Common myeloid progenitor, CD34-positive (primary cell): Measurements from ENCODE around the gene BAG2. TPM values are rescaled to one million over a fixed set of nuclear protein-coding genes. Genes with fewer than 3 reads are reported as not detected.

Experiments
- CTCF ChIA-PET: fragments of 350-600 bp; sonication (Branson Sonifier 250); formaldehyde crosslinking; loops from one replicate; lab custom pipeline; 2021; ENCODE audit warnings: antibody characterized with exemption; lab: Charles Lee
- POLR2A ChIA-PET: fragments of 350-600 bp; sonication (Branson Sonifier 250); formaldehyde crosslinking; loops from one replicate; lab custom pipeline; 2021; ENCODE audit warnings: antibody characterized with exemption; lab: Charles Lee
- DNase-seq, 3 donors: peaks; one replicate each; pipeline versions ENCODE4 v3.0.0 to v3.0.0-alpha.2; 2013
- H3K27ac ChIP-seq, 2 experiments: 1 replicate in 1 of 2; 2 replicates in 1 of 2; pipeline ENCODE4 v1.7.0; 2013; ENCODE audit warnings: inconsistent platforms in 2 of 2, low read length in 2 of 2, mild to moderate bottlenecking in 2 of 2, low read depth in 1 of 2, moderate library complexity in 1 of 2; ENCODE audit not compliant: severe bottlenecking in 2 of 2, insufficient read depth in 1 of 2, poor library complexity in 1 of 2
- H3K27me3 ChIP-seq, 5 experiments: replicated peaks in 2 of 5; 1 replicate in 3 of 5; 2 replicates in 2 of 5; pipeline versions ENCODE4 v1.6.1 to v1.7.0; 2013; ENCODE audit warnings: low read length in 4 of 5, mild to moderate bottlenecking in 2 of 5, moderate library complexity in 2 of 5, inconsistent platforms in 1 of 5; ENCODE audit not compliant: insufficient read depth in 5 of 5, control insufficient read depth in 4 of 5
- H3K36me3 ChIP-seq, 4 experiments: 1 replicate in 2 of 4; 2 replicates in 2 of 4; pipeline versions ENCODE4 v1.6.1 to v1.7.0; 2013; ENCODE audit warnings: low read length in 3 of 4, control low read depth in 1 of 4, mild to moderate bottlenecking in 1 of 4; ENCODE audit not compliant: control insufficient read depth in 4 of 4, insufficient read depth in 4 of 4
- H3K4me1 ChIP-seq, 4 experiments: 1 replicate in 3 of 4; 2 replicates in 1 of 4; pipeline versions ENCODE4 v1.6.1 to v1.7.1; 2013; ENCODE audit warnings: low read length in 3 of 4, mild to moderate bottlenecking in 3 of 4, control low read depth in 1 of 4, inconsistent platforms in 1 of 4, moderate library complexity in 1 of 4; ENCODE audit not compliant: control insufficient read depth in 4 of 4, insufficient read depth in 4 of 4; ENCODE audit errors: control extremely low read depth in 1 of 4
- H3K4me3 ChIP-seq, 7 experiments: 1 replicate in 4 of 7; 2 replicates in 3 of 7; pipeline versions ENCODE4 v1.5.1 to v1.7.0; 2013; ENCODE audit warnings: mild to moderate bottlenecking in 7 of 7, low read length in 6 of 7, moderate library complexity in 6 of 7, inconsistent platforms in 2 of 7, low read depth in 2 of 7, control low read depth in 1 of 7; ENCODE audit not compliant: insufficient read depth in 4 of 7, control insufficient read depth in 1 of 7; ENCODE audit errors: extremely low read depth in 1 of 7
- H3K9me3 ChIP-seq, 5 experiments: 1 replicate in 4 of 5; 2 replicates in 1 of 5; pipeline versions ENCODE4 v1.6.1 to v1.7.1; 2013; ENCODE audit warnings: low read length in 4 of 5, mild to moderate bottlenecking in 2 of 5, inconsistent platforms in 1 of 5, low read depth in 1 of 5, moderate library complexity in 1 of 5; ENCODE audit not compliant: control insufficient read depth in 4 of 5, insufficient read depth in 2 of 5; ENCODE audit errors: control extremely low read depth in 1 of 5
- WGBS: methylation state at CpG from one replicate; pipeline ENCODE4 v1.1.5; 2013; ENCODE audit not compliant: insufficient coverage; 5-methylcytosine and 5-hydroxymethylcytosine counted together
- polyA plus RNA-seq: library from polyadenylated mRNA; unstranded; fragments of 120-200 nt; gene quantifications from one replicate; pipeline ENCODE4 v1.2.1, GENCODE V29; 2013

The BAG2 gene
- 4.6 TPM for polyA plus RNA-seq

DNA sequence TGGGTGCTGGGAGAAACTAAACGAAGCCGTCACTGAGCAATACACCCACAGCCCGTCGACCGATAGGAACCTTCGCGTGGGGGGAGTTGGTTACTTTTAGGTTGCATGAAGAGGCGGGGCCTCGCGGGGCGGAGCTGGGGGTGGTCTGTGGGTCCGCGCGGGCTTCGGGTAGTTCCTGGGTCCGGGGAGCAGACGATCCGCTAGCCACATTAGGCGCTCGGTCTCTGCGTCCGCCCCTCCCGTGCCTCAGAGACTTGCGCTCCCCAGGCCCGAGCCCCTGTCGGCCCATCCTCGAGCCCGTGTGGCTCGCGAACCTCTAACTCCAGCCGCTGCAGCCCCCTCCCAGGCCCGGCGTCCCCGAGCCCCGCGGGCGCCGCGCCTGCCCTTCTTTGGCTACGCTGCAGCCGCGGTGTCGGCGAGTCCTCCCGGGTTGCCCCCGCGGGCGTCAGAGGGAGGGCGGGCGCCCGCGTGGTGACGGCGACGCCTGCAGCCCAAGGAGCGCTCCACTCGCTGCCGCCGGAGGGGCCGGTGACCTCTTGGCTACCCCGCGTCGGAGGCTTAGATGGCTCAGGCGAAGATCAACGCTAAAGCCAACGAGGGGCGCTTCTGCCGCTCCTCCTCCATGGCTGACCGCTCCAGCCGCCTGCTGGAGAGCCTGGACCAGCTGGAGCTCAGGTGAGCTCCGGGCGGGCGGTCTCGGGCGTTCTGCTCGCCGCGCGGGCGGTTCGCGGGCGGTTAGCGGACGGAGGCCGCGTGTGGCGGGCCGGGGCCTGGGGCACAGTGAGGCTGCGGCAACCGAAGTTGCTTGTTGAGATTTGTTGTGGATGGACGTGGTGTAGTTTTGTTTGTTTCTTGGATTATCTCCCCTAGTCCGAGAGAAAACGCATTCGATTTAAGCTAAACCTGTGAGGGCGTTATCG is at the start of gene BAG2:
BAG2 (plus strand) TSS at position 191 of the 920 bp plus-strand sequence; CDS start at position 563, 372 bp downstream.
- CTCF ChIA-PET: interaction anchor here (0.8 to 2.2 kb wide), 5 partner anchors 11 to 149 kb away, joined by 3 to 6 read pairs (median 4); no protein-coding TSS in a partner anchor
- WGBS: 0% methylated on average over 76 of the region's 97 CpGs
- Histone ChIP-seq H3K27me3 (no peaks in the 10 kb centered on the region), H3K9me3 (no peaks in the 10 kb centered on the region), H3K4me1 (peaks cover 8 to 26% (median 17%) of the 10 kb centered on the region in 4 experiments), H3K4me3 (peak within 1 kb of the TSS; percentile 69 to 91 (median 85)), H3K36me3 (peaks cover 0 to 7% (median 2%) of the 10 kb centered on the region in 4 experiments), H3K27ac (peak within 1 kb of the TSS; percentile 64 to 74)
- peak; percentile 88 to 96 (median 96) for DNase-seq
- POLR2A ChIA-PET: no interaction called here

DNA sequence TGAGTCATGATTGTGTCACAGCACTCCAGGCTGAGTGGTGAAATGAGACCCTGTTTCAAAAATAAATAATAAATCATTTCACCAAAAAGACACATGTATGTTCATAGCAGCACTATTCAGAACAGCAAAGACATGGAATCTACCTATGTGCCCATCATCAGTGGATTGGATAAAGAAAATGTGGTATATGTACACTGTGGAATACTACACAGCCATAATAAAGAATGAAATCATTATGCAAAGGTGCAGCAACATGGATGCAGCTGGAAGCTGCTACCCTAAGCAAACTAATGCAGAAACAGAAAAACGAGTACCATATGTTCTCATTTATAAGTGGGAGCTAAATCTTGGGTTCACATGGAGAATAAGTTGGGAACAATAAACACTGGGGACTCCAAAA is 49.0 kb upstream of the BAG2 start:
- CTCF ChIA-PET: interaction anchor here (1.5 kb wide), 1 partner anchor 31 kb away, joined by 3 read pairs; no protein-coding TSS in a partner anchor
- no peaks in the 10 kb centered on the region for H3K27me3 ChIP-seq
- H3K4me1 ChIP-seq: no peaks in the 10 kb centered on the region
- DNase-seq: no peak
- no peak overlapping the region for H3K27ac ChIP-seq
- peaks cover 2 to 8% (median 5%) of the 10 kb centered on the region in 5 experiments for H3K9me3 ChIP-seq
- no peak overlapping the region for H3K4me3 ChIP-seq
- WGBS: no CpG with 5 or more reads among the region's 1 CpG
- H3K36me3 ChIP-seq: peaks cover 2 to 16% (median 3%) of the 10 kb centered on the region in 4 experiments
- POLR2A ChIA-PET: no interaction called here

DNA sequence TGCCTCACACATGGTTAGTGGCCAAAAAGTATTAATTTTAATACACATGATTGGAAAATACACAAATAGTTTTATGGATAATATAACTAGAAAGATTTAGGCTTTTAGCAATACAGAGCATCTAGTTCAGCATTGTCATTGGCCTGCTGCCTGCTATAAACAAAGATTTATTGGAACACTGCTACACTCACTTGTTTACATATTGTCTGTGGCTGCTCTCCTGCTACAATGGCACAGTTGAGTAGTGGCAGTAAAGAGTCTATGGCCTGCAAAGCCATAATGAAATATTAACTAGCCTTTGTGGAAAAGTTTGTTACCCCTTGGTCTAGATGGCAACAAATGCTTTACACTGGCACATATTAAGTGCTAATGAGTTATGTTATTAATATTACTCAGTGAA is 44.4 kb upstream of the BAG2 start:
- Histone ChIP-seq H3K27ac (no peak overlapping the region), H3K4me3 (no peak overlapping the region), H3K36me3 (peaks cover 2 to 12% (median 7%) of the 10 kb centered on the region in 4 experiments), H3K9me3 (peaks cover 0 to 5% (median 4%) of the 10 kb centered on the region in 5 experiments), H3K27me3 (no peaks in the 10 kb centered on the region), H3K4me1 (no peaks in the 10 kb centered on the region)
- DNase-seq: no peak
- CTCF ChIA-PET: no interaction called here
- POLR2A ChIA-PET: no interaction called here

DNA sequence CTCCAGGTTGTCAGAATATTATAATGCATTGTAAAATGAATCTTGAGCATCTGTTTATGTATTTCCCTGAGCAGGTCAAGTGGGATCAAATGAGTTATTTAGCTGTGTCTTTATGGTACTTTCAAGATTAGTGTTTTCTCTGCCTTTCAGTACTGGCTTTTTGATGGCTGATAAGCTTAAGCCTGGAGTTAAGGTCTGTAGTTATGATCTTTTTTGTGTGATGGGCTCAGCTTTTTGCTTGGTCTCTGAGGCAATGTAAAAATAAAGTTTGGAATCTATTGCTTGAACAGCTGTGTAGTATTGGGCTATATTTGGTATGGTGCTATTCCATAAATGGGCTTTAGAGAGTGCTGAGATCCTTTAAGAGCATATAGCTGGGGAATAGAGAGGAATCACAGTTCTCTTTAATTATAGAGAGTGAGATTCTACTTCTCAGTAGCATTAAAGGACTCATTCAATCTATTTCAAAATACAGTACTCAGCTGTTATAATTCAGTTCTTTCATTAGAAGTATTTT is 41.4 kb upstream of the BAG2 start:
- ChIA-PET CTCF (interaction anchor here (0.6 to 1.2 kb wide), 3 partner anchors 17 to 177 kb away, joined by 3 to 6 read pairs (median 3); no protein-coding TSS in a partner anchor), POLR2A (no interaction called here)
- no peaks in the 10 kb centered on the region for H3K27me3 ChIP-seq
- no peak overlapping the region for H3K4me3 ChIP-seq
- no peaks in the 10 kb centered on the region for H3K4me1 ChIP-seq
- H3K36me3 ChIP-seq: peaks cover 4 to 25% (median 13%) of the 10 kb centered on the region in 4 experiments
- no peaks in the 10 kb centered on the region for H3K9me3 ChIP-seq
- DNase-seq: no peak
- no peak overlapping the region for H3K27ac ChIP-seq

DNA sequence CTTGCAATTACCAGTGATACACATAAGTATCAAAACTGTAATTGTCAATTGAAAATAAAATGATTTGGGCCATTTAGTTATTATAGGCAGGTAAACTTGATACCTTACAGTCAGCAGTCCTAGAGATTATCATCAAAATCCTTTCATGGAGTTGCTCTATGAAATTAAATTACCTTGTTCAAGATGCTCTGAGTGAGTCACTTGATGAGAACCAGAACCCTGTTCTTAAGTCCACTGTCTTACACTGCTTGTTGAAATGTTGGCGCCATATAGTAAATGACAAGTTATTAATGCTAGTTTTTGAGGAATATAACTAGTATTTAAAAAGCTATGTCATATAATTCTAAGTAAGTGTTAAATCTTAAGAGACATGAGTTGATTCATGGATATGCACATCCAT is 37.2 kb upstream of the BAG2 start:
- H3K4me1 ChIP-seq: no peaks in the 10 kb centered on the region
- no peak for DNase-seq
- H3K36me3 ChIP-seq: peaks cover 7 to 33% (median 20%) of the 10 kb centered on the region in 4 experiments
- no peak overlapping the region for H3K27ac ChIP-seq
- H3K27me3 ChIP-seq: no peaks in the 10 kb centered on the region
- no peak overlapping the region for H3K4me3 ChIP-seq
- H3K9me3 ChIP-seq: no peaks in the 10 kb centered on the region
- WGBS: no CpG with 5 or more reads among the region's 1 CpG
- POLR2A ChIA-PET: no interaction called here
- CTCF ChIA-PET: no interaction called here

DNA sequence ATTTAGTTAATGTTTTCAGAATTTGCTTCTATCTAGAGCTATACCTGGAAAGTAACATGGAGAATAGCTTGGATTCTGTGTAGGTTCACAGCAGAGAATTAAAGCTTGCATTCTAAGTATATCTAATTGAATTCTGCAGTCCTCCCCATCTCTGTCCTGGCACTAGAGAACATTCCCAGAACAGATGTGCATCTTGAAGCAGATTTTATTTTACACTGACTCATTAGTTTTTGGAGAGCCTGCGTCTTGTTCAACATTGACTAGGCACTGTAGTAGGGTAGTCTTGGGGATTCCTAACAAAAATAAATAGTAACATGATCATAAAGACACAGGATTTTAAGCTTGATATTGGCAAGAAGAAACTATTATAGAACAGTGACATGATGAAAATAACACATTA is 36.2 kb upstream of the BAG2 start:
- no peak for DNase-seq
- ChIA-PET CTCF (no interaction called here), POLR2A (no interaction called here)
- H3K4me3 ChIP-seq: no peak overlapping the region
- no peaks in the 10 kb centered on the region for H3K27me3 ChIP-seq
- peaks cover 7 to 33% (median 20%) of the 10 kb centered on the region in 4 experiments for H3K36me3 ChIP-seq
- no peak overlapping the region for H3K27ac ChIP-seq
- H3K4me1 ChIP-seq: no peaks in the 10 kb centered on the region
- H3K9me3 ChIP-seq: no peaks in the 10 kb centered on the region
- WGBS: no CpG with 5 or more reads among the region's 1 CpG

DNA sequence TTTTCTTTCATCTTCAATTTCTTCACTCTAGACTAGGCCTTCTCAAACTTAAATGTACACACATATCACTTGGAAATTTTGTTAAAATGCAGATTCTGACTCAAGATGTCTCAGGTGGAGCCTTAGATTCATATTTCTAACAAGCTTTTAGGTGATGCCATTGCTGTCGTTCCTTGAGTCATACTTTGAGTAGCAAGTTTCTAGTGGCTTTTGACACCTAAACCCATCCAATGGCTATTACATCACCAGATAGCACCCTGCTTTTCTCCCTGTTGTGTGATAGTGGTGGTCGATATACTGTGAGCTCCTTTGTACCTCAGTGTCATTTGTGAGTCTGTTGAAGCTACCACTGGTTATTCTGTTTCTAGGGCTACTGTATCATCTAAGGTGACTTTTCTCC is 34.8 kb upstream of the BAG2 start:
- H3K4me1 ChIP-seq: no peaks in the 10 kb centered on the region
- H3K9me3 ChIP-seq: peaks cover 0 to 5% (median 0%) of the 10 kb centered on the region in 5 experiments
- H3K27ac ChIP-seq: no peak overlapping the region
- no peak overlapping the region for H3K4me3 ChIP-seq
- no peaks in the 10 kb centered on the region for H3K27me3 ChIP-seq
- POLR2A ChIA-PET: no interaction called here
- WGBS: 88% methylated on average over 1 of the region's 2 CpGs
- no peak for DNase-seq
- CTCF ChIA-PET: interaction anchor here (1.2 kb wide), 1 partner anchor 12 kb away, joined by 4 read pairs; no protein-coding TSS in a partner anchor
- H3K36me3 ChIP-seq: peaks cover 10 to 42% (median 27%) of the 10 kb centered on the region in 4 experiments
